ENCODE data around the gene EPC2. TPM values are rescaled to one million over a fixed set of nuclear protein-coding genes. Genes with fewer than 3 reads are reported as not detected.

The EPC2 gene
- total RNA-seq, 1 experiment from 2014 or later, result 19.6 TPM

DNA sequence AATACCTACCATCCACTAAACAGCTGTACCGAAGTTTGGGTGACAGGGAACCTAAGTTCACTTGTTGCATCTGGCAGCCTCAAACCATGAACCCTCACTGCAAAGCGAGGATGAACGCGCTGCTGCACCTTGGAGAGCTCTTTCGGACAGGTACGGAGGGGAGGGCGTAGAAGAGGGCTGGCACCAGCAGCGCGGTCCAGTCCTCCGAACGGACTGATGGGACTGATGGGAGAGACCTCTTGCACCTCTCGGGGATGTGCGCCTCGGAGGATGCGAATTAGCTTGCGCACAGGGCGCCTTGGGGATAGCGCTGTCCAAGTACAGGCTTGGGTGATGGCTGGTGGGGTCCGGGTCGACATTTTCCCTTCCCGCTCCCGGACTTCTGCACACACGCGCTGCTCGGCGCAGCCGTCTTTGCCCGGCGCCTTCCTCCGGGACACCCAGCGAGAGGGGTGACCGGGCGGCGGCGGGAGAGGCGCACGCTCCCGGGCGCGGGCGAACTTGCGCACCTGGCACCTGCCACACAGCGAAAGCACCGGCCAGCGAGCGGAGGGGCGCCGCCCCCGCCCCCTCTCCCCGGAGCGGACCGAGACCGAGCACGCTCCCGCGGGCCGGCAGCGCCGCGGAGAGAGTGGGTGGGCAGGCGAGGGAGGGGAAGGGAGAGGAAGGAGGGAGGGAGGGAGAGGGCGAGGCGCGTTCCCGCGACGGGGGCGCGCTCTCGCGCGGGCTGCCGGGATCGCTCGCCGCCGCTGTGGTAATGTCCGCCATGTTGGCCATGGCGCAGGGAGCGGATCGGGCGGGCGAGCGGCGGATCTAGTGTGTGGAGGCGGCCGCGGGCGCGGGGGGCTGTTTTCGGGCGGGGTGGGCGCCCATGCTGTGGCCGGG, at the start of gene EPC2 (continued):
- TF ChIP-seq, protein P1, sequence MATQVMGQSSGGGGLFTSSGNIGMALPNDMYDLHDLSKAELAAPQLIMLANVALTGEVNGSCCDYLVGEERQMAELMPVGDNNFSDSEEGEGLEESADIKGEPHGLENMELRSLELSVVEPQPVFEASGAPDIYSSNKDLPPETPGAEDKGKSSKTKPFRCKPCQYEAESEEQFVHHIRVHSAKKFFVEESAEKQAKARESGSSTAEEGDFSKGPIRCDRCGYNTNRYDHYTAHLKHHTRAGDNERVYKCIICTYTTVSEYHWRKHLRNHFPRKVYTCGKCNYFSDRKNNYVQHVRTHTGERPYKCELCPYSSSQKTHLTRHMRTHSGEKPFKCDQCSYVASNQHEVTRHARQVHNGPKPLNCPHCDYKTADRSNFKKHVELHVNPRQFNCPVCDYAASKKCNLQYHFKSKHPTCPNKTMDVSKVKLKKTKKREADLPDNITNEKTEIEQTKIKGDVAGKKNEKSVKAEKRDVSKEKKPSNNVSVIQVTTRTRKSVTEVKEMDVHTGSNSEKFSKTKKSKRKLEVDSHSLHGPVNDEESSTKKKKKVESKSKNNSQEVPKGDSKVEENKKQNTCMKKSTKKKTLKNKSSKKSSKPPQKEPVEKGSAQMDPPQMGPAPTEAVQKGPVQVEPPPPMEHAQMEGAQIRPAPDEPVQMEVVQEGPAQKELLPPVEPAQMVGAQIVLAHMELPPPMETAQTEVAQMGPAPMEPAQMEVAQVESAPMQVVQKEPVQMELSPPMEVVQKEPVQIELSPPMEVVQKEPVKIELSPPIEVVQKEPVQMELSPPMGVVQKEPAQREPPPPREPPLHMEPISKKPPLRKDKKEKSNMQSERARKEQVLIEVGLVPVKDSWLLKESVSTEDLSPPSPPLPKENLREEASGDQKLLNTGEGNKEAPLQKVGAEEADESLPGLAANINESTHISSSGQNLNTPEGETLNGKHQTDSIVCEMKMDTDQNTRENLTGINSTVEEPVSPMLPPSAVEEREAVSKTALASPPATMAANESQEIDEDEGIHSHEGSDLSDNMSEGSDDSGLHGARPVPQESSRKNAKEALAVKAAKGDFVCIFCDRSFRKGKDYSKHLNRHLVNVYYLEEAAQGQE (IDR thresholded peaks at IDR 0.05; ENCODE audit: low read depth), result peak; percentile 61
- TF ChIP-seq YY1 (IDR thresholded peaks at IDR 0.05; ENCODE audit: extremely low read depth, insufficient replicate concordance, low read depth, low read length) (peak; percentile 93), EGR1 (IDR thresholded peaks at IDR 0.05; ENCODE audit: low read depth) (peak; percentile 82)

DNA sequence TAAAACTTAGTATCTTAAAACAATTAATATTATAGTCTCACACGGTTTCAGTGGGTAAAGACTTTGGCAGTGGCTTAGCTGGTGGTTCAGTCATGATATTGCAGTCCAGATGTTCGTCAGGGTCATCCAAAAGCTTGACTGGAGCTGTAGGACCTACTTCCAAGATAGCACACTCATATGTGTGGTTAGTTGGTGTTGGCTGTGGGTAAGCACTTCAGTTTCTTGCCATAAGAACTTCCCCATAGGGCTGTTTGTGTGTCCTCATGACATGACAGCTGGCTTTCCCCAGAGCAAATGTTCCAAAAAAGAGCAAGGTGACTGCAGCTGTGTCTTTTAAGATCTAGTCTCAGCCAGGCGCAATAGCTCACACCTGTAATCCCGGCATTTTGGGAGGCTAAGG, 48.5 kb upstream of the EPC2 start:
- no peaks in the 10 kb centered on the region for H3K9me2 ChIP-seq (ENCODE audit: insufficient read depth)
- H2AFZ ChIP-seq (ENCODE audit: low read depth, low read length, poor library complexity, severe bottlenecking), result no peak overlapping the region
- no peak overlapping the region for H3K27ac ChIP-seq (ENCODE audit: low read depth, low read length)
- H3K36me3 ChIP-seq (ENCODE audit: control insufficient read depth in 1 of 2, insufficient read depth in 2 of 2, low read length in 2 of 2), result no peaks in the 10 kb centered on the region
- ChIA-PET RAD21 (ENCODE audit: low non-redundant PET in 1 of 2, low total read pairs in 2 of 2, uncharacterized antibody in 2 of 2, unreplicated experiment in 2 of 2) (no interaction called here), CTCF (no interaction called here), POLR2A (no interaction called here)
- BruUV-seq (replicated peaks), result no TSS peak
- H3K4me1 ChIP-seq (ENCODE audit: control insufficient read depth in 1 of 2, insufficient read depth in 2 of 2, low read length in 2 of 2), result no peaks in the 10 kb centered on the region
- intact Hi-C loops (cut with micrococcal nuclease), result no loop called here
- ATAC-seq (no peak), DNase-seq (ENCODE audit: low read depth, low spot score) (no peak)
- no peak overlapping the region for H3K4me2 ChIP-seq (ENCODE audit: low read length)
- no peak overlapping the region for H3K4me3 ChIP-seq (replicated peaks in 1 of 2; ENCODE audit: low read depth in 1 of 2, low read length in 2 of 2)
- H3K9ac ChIP-seq (ENCODE audit: low read length), result no peak overlapping the region
- H3K9me3 ChIP-seq (ENCODE audit: control insufficient read depth in 1 of 2, insufficient read depth in 1 of 2, low read depth in 1 of 2, low read length in 2 of 2), result no peaks in the 10 kb centered on the region
- H4K20me1 ChIP-seq (ENCODE audit: insufficient read depth), result no peaks in the 10 kb centered on the region
- H3K27me3 ChIP-seq (ENCODE audit: insufficient read depth, low read length), result 0 out of 2 replicates have a peak, but pooled peaks cover 6% of the 10 kb centered on the region
- no peaks in the 10 kb centered on the region for H3K79me2 ChIP-seq (ENCODE audit: insufficient read depth, low read length)
- TF ChIP-seq POLR2A (IDR thresholded peaks at IDR 0.05; ENCODE audit: borderline replicate concordance, extremely low read depth, insufficient read depth, insufficient read length), result no peak
- TF ChIP-seq ZFX (IDR thresholded peaks at IDR 0.05), result no peak
- no peak for TF ChIP-seq SP1 (IDR thresholded peaks at IDR 0.05; ENCODE audit: low read depth)
- TF ChIP-seq, protein P2, sequence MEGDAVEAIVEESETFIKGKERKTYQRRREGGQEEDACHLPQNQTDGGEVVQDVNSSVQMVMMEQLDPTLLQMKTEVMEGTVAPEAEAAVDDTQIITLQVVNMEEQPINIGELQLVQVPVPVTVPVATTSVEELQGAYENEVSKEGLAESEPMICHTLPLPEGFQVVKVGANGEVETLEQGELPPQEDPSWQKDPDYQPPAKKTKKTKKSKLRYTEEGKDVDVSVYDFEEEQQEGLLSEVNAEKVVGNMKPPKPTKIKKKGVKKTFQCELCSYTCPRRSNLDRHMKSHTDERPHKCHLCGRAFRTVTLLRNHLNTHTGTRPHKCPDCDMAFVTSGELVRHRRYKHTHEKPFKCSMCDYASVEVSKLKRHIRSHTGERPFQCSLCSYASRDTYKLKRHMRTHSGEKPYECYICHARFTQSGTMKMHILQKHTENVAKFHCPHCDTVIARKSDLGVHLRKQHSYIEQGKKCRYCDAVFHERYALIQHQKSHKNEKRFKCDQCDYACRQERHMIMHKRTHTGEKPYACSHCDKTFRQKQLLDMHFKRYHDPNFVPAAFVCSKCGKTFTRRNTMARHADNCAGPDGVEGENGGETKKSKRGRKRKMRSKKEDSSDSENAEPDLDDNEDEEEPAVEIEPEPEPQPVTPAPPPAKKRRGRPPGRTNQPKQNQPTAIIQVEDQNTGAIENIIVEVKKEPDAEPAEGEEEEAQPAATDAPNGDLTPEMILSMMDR (IDR thresholded peaks at IDR 0.05 in 2 of 3, conservative IDR thresholded peaks at IDR 0.05 in 1 of 3; ENCODE audit: borderline replicate concordance in 1 of 3, insufficient read depth in 1 of 3, low read depth in 2 of 3, low read length in 2 of 3), result no peak
- no peak for TF ChIP-seq TCF7L2 (IDR thresholded peaks at IDR 0.05; ENCODE audit: borderline replicate concordance, extremely low read depth, insufficient read depth, insufficient read length)
- no peak for TF ChIP-seq SIN3A (IDR thresholded peaks at IDR 0.05; ENCODE audit: low read depth)
- no peak for TF ChIP-seq YY1 (IDR thresholded peaks at IDR 0.05; ENCODE audit: extremely low read depth, insufficient replicate concordance, low read depth, low read length)
- TF ChIP-seq, protein P1 (IDR thresholded peaks at IDR 0.05; ENCODE audit: low read depth), result no peak
- no peak for TF ChIP-seq EZH2phosphoT487 (IDR thresholded peaks at IDR 0.05; ENCODE audit: borderline replicate concordance)
- TF ChIP-seq, protein P3, sequence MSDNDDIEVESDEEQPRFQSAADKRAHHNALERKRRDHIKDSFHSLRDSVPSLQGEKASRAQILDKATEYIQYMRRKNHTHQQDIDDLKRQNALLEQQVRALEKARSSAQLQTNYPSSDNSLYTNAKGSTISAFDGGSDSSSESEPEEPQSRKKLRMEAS (IDR thresholded peaks at IDR 0.05), result no peak
- TF ChIP-seq RAD21 (IDR thresholded peaks at IDR 0.05; ENCODE audit: low read depth), result no peak
- no peak for TF ChIP-seq JUND (IDR thresholded peaks at IDR 0.05)
- no peak for TF ChIP-seq EZH2 (IDR thresholded peaks at IDR 0.05)

Measured in HCT116 (cell line).